ENCODE measurements around the gene SNAP47. TPM values are rescaled to one million over a fixed set of nuclear protein-coding genes. Genes with fewer than 3 reads are reported as not detected.

SNAP47 gene
- polyA plus RNA-seq, 3 donors = 12.9 to 16.0 (median 15.0) TPM

DNA sequence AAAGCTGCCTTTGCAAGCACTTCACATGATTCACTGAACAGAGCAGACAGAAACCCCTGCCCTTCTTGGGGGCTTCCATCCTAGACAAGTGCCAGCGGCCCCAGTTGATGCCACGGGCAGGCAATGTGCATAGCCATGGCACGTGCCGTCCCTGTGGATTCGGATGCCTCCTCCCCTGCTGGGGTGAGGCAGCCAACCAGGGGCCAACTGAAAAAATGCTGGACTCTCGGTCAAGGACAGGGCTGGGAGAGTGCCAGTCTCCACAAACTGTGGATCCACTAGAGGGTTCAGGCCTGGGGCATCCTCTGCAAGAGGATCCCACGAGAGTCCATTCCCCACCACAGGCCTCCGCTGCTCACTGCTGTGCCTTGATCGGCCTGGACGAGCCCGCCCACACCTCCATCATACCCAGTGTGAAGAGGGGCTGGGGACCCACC lies 4.0 kb upstream of the SNAP47 start:
- 54 to 91% (median 85%) methylated on average over 11 of the region's 11 CpGs for WGBS, 3 donors
- H3K27ac ChIP-seq (ENCODE audit: low read depth, low read length) = no peak overlapping the region

DNA sequence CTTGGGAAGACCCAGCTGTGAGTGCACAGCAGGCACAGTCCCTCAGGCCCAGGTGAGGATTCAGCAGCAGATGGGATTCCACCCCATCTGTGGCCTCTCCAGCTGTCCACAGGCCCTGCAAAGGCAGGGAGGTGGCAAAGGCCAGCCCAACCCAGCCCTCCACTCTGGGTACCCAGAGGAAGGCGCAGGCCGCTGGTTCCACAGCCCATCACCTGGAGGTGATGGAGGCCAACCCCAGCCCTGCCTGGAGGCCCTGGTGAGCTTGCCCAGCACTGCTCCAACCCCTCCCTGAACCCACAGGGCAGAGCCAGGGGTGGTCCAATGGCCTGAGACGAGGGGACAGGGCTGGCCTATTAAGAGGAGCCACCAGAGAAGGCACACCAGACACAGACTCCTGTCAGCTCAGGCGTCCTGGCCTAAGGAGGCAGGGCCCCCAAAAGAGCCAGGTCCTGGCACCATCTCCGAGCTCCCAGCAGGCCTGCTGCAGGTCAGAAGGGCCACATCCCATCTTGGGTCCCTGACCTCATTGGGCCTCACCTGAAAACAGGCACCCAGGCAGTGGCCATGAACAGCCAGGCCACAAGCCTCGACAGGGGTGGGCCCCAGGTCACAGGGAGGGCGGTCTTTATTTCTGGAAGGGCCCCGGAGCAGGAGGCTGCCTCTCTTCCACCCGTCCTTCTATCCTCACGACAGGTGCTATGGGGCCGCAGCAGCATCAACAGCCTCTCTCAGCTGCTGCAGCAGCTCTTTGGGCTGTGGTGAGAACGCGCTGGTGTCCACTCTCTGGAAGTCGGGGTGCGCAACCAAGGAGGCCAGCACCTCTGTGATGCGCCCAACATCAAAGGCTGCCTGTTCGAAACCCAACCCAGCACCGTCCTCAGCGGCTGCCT lies 3.3 kb upstream of the SNAP47 start:
- WGBS, 3 donors = 92 to 93% (median 92%) methylated on average over 19 of the region's 19 CpGs
- no peak overlapping the region for H3K27ac ChIP-seq (ENCODE audit: low read depth, low read length)

DNA sequence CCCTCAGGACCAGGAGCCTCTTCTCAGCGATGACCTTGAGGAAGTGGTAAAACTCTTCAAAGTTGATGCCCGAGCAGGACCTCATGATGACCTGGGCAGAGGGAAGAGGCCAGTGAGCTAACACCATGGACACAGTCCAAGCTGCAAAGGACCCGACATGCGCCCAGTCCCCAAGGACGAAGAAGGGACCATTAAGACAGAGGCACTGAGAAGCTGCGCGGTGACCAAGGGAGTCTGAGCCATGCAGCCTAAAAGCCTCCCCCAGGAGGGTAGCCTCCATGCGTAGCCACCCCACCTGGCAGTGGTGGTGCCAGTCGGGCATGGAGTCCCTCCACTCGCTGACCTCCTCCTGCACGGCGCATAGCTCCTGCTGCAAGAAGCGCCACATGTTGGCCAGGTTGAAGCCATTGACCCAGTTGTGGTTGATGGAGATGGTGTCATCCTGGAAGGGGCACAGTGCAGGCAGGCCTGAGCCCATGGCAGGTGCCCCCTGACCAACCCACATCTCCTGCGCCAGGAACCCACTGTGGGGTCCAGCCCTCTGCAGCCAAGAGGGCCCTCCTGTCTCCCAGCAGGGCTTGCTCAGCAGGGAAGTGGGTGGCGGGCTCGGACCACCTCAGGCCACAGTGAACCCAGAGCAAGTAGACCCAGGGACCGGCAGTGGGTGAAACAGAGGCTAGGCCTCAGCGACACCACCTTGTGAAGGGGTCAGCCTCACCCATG lies 2.5 kb upstream of the SNAP47 start:
- H3K27ac ChIP-seq (ENCODE audit: low read depth, low read length) = no peak overlapping the region
- WGBS, 3 donors = 92 to 94% (median 92%) methylated on average over 18 of the region's 18 CpGs

DNA sequence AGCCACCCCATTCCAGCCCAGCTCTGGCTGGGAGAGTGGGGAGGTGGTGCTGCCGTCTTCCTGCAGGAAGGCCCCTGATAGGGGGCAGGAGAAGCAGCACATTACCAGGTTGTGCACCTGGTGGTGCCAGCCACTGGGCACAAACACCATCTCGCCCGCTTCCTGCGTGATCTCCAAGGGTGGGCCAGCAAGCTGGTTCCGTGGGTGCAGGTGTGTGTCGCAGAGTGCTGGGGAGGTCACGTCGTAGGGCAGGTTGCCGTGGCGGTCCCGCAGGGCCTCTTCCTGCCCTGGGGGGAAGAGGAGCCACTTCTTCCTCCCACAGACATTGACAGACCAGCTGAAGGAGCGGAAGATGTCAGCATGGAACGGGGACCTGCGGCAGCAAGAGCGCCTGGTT lies 1.9 kb upstream of the SNAP47 start:
- H3K27ac ChIP-seq (ENCODE audit: low read depth, low read length) = no peak overlapping the region
- WGBS, 3 donors = 89 to 92% (median 89%) methylated on average over 15 of the region's 15 CpGs

DNA sequence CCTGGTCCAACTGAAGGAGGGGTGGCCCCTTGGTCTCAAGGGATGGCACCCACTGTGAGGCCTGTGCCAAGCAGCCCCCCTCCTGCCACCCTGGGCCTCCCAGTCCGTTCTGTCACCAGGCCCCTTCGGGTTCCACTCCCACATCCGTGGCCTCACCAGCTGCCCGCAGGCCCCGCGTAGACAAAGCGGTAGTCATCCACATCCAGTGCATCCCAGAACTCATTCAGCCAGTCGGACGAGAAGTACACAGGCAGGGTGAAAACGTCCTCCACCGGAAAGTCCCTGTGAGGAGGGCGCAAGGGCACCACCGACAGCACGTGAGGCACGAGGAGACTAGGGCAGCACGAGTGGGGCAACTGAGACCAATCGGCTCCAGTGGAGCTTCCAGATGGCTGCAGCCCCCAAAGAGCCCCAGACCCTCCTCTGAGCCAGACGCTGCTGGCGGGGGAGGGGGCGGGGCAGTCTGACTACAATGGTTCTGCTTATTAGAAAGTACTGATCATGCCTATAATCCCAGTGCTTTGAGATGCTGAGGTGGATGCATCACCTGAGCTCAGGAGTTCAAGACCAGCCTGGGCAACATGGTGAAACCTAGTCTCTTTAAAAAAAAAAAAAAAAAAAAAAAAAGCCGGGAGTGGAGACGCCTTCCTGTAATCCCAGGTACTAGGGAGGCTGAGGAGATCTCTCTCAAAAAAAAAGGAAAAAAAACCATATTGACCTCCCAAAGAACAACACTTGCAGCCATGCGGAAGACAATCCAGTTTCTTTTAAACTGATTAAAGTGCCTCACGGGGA lies 1.3 kb upstream of the SNAP47 start:
- 55 to 75% (median 75%) methylated on average over 23 to 24 of the region's 24 CpGs for WGBS, 3 donors
- H3K27ac ChIP-seq (ENCODE audit: low read depth, low read length) = no peak overlapping the region

DNA sequence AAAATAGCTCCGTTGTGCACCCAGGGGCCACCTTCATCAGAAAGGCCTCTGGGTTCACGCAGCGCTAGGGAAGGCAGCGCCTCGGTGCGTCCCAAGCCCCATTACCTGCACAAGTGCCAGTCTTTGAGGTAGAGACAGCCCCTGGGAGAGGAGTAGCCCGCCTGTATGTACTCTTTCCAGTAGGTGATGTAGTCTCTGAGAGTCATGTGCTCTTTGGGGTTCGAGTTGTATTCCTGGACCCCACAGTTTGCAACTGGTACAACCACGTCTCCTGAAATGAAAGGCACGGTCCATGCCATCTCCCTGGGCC lies 734 bp upstream of the SNAP47 start:
- 2 to 4% (median 3%) methylated on average over 10 of the region's 10 CpGs for WGBS, 3 donors
- H3K27ac ChIP-seq (ENCODE audit: low read depth, low read length) = no peak overlapping the region

DNA sequence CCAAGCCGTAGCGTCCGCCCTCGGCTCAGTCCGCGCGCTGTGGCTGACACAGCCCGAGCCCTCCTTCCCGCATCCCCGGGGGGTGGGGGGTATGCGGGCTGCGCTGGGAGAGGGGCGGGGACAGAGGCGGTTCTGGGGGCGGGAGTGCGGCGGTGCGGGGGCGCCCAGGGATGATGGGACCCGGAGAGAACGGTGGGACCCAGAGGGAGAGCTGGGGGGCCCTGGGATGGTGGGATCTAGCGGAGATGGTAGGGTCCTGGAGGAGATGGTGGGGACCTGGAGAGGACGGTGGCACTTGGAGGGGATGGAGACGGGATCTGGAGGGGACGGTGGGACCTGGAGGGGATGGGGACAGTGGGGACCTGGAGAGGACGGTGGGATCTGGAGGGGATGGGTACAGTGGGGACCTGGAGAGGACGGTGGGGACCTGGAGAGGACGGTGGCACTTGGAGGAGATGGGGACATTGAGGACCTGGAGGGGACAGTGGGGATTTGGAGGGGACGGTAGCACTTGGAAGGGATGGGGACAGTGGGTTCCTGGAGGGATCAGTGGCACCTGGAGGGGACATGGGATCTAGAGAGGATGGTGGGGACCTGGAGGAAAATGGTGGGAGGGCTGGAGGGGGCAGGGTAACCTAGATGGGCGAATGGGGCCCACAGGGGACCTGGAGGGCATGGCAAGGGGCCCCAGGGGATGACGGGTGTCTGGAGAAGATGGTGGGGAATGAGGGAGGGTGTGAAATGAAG lies 477 bp downstream of the SNAP47 start:
- H3K27ac ChIP-seq (ENCODE audit: low read depth, low read length) = no peak overlapping the region
- 2% methylated on average over 27 to 31 of the region's 31 CpGs for WGBS, 3 donors

DNA sequence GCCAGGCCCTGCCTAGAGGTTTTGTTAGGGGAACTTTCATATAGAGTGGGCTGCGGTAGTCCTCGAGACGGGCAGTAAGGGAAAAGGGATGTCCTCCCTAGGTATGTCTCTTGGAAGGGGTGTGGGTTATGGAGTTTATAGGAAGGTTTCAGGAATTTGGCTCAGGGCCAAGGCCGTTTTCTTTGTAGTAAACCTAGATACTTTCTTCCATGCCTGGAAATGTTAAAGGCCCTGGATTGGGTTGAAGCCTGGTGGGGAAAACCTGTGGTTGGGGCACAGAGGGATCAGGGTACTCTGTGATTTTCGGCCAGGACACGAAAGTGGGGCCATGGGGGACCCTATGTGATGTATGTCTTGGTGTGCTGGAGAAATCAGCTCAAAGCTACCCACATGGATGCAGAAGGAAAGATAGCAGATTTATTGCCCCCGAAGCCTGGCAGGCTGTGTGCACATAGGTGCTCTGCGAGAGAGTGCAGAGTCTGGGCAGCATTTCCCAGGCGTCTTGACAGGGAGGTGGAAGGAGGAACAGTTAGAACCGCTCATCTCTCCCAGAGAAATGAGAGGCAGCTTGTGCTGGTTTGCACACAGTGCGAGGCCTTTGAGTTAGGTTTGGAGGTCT lies 1.7 kb downstream of the SNAP47 start:
- WGBS, 3 donors = 80 to 82% (median 80%) methylated on average over 11 of the region's 11 CpGs

DNA sequence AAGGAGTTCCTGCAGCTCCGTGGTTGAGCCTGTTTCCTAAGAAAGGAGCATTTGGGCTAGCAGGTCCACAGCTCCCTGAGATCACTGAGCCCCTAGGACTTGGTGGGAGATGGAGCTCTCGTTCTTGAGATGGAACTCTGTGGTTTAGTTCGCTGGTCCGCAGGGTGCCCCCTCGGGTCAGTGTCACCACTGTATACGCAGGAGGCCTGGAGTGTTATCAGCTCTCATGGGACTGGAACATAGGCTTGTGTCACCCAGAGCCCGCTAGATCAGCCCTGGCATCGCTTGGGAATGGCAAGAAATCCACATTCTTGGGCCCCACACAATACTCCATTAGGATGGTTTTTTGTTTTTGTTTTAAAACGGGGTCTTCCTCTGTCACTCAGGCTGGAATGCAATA lies 3.6 kb downstream of the SNAP47 start:
- WGBS, 3 donors = 88 to 89% (median 89%) methylated on average over 9 of the region's 9 CpGs
- H3K27ac ChIP-seq (ENCODE audit: low read depth, low read length) = no peak overlapping the region

More for the DNA sequence above, 1.7 kb downstream of the SNAP47 start:
- H3K27ac ChIP-seq (ENCODE audit: low read depth, low read length) = no peak overlapping the region

DNA sequence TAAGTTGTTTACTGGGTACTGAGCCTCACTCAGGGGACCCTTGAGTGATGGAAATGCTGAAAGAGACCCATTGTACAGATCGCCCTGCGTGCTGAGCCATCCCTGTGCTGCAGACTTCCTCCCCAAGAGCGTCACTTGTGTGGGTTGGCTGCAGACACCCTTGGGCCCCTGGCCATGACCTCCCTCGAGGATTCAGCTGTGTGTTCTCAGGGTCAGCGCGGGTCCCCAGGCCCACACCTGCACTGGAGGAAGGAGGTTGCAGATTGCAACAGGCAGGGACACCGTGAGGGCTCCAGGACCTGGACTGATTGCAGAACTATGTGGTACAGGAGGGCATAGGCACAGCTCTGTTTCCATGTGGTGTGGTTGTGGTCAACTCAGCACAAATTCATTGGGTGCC lies 4.4 kb downstream of the SNAP47 start:
- 84 to 88% (median 87%) methylated on average over 7 of the region's 7 CpGs for WGBS, 3 donors
- H3K27ac ChIP-seq (ENCODE audit: low read depth, low read length) = no peak overlapping the region

DNA sequence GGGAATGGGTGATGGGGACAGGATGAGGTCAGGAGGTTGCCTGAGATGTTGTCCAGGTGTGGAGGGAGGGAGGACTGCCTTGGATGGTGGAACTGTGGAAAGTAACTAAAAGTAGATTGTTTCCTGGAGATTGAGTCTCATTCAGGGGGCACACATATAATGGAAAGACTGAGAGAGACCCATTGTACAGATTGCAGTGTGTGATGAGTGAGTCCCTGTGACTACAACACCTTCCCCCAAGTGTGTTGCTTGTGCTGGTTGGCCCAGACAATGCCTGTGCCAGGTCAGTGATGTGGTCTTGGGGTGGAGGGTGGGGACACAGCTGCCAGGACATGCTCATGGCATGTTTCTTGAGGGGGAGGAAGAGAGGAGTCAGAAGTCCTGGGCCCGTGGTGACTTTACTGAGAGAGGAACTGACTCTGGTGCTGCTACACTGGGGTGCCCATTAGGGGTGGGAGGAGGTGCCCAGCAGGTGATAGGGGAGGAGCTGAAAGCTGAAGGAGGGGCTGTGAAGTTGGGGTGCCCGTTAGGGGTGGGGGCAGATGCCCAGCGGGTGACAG lies 5.2 kb downstream of the SNAP47 start:
- WGBS, 3 donors = 72 to 78% (median 73%) methylated on average over 3 of the region's 3 CpGs
- no peak overlapping the region for H3K27ac ChIP-seq (ENCODE audit: low read depth, low read length)

DNA sequence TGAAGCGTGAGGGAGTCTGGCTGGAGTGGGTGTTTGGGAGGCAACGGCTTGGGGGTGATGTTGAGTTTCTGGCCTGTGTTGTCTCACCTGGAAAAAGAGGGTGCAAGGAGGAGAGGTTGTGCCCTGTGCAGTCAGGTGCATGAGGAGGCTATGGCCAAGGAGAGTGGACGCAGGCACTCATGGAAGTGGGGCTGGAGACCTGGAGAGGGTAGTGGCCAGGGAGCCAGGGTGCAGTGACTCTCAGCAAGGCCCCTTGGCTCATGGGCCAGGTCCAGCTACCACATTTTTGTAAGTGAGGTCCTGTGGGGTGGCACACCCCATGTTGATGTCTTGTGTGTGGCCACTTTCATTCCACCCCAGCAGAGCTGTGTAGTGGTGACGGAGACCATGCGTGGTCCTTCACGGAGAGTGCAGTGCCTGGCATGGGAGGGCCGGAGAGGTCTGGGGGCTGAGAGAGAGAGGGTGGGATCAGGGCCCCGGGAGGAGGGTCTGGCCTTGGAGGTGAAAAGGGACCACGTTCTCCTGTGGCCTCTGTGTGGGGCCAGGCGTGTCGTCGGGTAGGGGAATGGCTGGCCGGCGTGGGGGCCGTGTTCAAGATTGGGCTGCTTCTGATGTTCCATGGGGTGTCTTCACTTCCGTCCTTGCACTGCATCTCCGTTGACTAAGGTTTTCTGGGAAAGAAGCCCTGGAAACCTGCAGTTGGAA lies 6.1 kb downstream of the SNAP47 start:
- 86 to 91% (median 89%) methylated on average over 17 of the region's 17 CpGs for WGBS, 3 donors
- no peak overlapping the region for H3K27ac ChIP-seq (ENCODE audit: low read depth, low read length)

DNA sequence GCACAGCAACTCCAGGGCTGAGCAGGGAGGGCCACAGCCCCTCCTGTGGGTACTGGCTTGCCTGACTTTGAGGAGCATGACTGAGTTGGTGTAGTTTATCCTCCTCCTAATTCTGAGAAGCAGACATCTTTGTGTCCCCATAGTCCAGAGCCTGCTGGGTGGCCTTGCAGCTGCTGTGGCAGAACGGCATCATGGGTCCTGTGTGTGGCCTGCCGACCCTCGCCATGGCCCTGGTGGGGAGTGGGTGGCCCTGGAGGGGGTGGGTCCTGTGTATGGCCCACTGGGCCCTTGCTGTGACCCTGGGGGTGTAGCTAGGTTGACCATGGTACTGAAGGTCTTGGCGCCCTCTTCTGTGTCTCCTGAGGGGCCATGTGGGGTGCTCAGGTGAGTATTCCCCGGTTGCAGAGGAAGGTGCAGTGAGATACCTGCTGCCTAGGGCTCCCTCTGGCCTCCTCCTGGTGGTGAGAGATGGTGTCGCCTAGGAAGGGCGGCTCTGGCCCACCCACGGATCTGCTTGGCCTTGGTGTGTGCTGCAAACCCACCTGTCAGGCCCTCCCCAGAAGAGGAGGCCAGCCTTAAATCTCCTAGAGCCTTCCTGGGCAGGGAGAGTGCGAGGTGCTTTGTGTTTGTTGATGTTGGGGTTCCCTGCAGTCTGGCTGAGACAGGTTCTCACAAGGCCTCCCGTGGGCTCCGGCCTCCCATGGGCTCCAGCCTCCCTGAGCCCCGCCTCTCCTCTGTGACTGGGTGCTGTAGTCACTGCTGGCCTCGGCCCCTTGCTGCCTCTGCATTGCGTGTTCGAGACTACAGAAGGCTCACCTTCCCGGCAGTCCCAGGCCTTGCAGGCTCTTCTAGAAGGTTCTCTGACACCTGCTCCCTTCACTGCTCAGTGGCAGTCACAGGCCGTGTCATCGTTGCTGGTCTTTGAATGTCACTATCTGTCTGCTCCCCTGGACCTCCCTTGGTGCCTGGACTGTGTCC lies 7.8 kb downstream of the SNAP47 start:
- no peak overlapping the region for H3K27ac ChIP-seq (ENCODE audit: low read depth, low read length)
- WGBS, 3 donors = 91 to 93% (median 93%) methylated on average over 18 of the region's 18 CpGs

DNA sequence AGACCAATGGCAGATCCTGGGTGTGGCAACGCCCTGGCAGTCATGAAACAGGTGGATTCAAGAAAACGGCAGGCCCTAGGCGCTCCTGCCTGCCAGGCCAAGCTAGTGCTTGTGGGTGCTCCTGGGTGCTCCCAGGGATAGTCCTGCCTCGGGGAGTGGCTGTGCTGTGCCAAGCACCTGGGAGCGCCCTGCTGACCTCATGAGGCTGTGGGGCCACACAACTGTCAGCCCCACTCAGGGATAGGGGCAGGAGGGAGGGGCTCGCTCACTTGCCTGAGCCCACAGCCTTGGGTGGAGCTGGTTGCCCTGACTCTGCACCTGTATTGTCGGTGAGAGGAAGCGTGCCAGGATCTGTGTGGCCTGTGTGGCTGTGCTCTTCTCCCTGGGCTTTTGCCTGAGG lies 9.4 kb downstream of the SNAP47 start:
- no peak overlapping the region for H3K27ac ChIP-seq (ENCODE audit: low read depth, low read length)
- 78 to 84% (median 81%) methylated on average over 8 of the region's 8 CpGs for WGBS, 3 donors

DNA sequence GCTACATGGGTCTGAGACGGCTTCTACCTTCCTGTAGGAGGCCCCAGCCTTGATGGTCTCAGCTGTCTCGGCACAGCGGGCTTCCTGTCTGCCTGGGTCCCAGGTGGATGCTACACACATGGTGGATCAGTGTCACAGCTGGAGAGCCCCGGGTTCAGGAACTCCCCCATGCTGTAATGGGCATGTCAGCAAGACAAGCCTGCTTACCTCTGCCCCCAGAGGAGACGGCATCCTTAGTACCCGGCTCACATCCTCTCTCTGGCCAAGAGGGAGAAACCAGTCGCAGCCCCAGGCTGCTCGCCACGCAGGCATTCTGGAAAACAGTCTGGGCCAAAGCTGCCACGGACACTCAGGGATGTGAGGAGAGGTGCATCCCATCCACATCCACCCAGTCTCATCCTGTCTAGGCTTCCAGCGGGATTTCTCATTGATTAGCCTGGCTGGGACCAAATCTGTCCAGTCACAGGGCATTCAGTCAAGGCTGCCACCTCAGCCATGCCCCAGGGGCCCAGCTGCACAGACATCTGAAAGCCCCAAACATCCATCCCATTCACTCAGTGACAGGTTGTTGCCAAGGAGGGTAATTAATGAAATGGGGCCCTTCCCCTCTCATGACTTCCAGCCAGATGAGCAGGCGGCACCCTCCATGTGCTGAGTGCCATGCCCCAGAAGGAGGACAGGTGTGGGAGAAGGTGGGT lies 10.5 kb downstream of the SNAP47 start:
- 90 to 95% (median 91%) methylated on average over 12 of the region's 12 CpGs for WGBS, 3 donors
- no peak overlapping the region for H3K27ac ChIP-seq (ENCODE audit: low read depth, low read length)

Measured in adipose tissue (tissue), 3 donors.